ENCODE measurements around the gene ZNF277.
A peak's percentile ranks its signal among the peaks of the same experiment; 100 is the strongest.

Gene ZNF277

DNA sequence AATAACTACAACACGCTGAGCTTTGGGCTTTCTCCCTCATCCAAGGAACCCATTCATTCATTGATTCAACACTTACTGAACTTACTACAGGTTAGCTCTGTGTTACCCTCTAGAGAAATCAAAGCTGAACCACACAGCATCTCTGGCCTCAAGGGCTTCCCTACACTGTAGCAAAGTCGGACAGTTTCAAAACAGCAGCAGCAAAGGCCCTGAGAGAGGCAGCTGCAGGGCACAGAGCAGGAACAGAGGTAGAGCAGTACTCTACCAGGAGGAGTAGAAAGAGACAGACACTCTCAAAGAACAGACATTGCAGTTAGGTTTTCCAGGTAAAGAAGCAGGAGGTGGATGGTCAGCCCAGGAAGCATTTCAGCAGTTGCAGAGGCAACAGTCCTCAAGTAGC, 16.4 kb upstream of the ZNF277 start:
- TF ChIP-seq, protein P1, sequence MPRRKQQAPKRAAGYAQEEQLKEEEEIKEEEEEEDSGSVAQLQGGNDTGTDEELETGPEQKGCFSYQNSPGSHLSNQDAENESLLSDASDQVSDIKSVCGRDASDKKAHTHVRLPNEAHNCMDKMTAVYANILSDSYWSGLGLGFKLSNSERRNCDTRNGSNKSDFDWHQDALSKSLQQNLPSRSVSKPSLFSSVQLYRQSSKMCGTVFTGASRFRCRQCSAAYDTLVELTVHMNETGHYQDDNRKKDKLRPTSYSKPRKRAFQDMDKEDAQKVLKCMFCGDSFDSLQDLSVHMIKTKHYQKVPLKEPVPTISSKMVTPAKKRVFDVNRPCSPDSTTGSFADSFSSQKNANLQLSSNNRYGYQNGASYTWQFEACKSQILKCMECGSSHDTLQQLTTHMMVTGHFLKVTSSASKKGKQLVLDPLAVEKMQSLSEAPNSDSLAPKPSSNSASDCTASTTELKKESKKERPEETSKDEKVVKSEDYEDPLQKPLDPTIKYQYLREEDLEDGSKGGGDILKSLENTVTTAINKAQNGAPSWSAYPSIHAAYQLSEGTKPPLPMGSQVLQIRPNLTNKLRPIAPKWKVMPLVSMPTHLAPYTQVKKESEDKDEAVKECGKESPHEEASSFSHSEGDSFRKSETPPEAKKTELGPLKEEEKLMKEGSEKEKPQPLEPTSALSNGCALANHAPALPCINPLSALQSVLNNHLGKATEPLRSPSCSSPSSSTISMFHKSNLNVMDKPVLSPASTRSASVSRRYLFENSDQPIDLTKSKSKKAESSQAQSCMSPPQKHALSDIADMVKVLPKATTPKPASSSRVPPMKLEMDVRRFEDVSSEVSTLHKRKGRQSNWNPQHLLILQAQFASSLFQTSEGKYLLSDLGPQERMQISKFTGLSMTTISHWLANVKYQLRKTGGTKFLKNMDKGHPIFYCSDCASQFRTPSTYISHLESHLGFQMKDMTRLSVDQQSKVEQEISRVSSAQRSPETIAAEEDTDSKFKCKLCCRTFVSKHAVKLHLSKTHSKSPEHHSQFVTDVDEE (CRISPR knock-in tag; IDR thresholded peaks at IDR 0.05) = no peak
- TF ChIP-seq ARNTL (CRISPR knock-in tag; IDR thresholded peaks at IDR 0.05; ENCODE audit: borderline replicate concordance, low read depth) = no peak
- no peak for TF ChIP-seq ZC3H10 (CRISPR knock-in tag; IDR thresholded peaks at IDR 0.05)
- no peak for TF ChIP-seq ESRRG (CRISPR knock-in tag; IDR thresholded peaks at IDR 0.05)
- TF ChIP-seq TOX (CRISPR knock-in tag; IDR thresholded peaks at IDR 0.05; ENCODE audit: borderline replicate concordance) = no peak
- TF ChIP-seq ZNF565 (CRISPR knock-in tag; conservative IDR thresholded peaks at IDR 0.05; ENCODE audit: low read depth) = no peak
- TF ChIP-seq, protein P2, sequence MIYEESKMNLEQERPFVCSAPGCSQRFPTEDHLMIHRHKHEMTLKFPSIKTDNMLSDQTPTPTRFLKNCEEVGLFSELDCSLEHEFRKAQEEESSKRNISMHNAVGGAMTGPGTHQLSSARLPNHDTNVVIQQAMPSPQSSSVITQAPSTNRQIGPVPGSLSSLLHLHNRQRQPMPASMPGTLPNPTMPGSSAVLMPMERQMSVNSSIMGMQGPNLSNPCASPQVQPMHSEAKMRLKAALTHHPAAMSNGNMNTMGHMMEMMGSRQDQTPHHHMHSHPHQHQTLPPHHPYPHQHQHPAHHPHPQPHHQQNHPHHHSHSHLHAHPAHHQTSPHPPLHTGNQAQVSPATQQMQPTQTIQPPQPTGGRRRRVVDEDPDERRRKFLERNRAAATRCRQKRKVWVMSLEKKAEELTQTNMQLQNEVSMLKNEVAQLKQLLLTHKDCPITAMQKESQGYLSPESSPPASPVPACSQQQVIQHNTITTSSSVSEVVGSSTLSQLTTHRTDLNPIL (CRISPR knock-in tag; IDR thresholded peaks at IDR 0.05; ENCODE audit: low read depth) = no peak
- TF ChIP-seq GLIS3 (CRISPR knock-in tag; IDR thresholded peaks at IDR 0.05) = no peak
- TF ChIP-seq SNAI2 (CRISPR knock-in tag; IDR thresholded peaks at IDR 0.05) = no peak
- no peak for TF ChIP-seq TCF4 (CRISPR knock-in tag; IDR thresholded peaks at IDR 0.05; ENCODE audit: borderline replicate concordance)
- TF ChIP-seq, protein P3, sequence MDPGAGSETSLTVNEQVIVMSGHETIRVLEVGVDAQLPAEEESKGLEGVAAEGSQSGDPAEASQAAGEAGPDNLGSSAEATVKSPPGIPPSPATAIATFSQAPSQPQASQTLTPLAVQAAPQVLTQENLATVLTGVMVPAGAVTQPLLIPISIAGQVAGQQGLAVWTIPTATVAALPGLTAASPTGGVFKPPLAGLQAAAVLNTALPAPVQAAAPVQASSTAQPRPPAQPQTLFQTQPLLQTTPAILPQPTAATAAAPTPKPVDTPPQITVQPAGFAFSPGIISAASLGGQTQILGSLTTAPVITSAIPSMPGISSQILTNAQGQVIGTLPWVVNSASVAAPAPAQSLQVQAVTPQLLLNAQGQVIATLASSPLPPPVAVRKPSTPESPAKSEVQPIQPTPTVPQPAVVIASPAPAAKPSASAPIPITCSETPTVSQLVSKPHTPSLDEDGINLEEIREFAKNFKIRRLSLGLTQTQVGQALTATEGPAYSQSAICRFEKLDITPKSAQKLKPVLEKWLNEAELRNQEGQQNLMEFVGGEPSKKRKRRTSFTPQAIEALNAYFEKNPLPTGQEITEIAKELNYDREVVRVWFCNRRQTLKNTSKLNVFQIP (CRISPR knock-in tag; IDR thresholded peaks at IDR 0.05; ENCODE audit: borderline replicate concordance, low read depth) = no peak
- no peak for ATAC-seq

DNA sequence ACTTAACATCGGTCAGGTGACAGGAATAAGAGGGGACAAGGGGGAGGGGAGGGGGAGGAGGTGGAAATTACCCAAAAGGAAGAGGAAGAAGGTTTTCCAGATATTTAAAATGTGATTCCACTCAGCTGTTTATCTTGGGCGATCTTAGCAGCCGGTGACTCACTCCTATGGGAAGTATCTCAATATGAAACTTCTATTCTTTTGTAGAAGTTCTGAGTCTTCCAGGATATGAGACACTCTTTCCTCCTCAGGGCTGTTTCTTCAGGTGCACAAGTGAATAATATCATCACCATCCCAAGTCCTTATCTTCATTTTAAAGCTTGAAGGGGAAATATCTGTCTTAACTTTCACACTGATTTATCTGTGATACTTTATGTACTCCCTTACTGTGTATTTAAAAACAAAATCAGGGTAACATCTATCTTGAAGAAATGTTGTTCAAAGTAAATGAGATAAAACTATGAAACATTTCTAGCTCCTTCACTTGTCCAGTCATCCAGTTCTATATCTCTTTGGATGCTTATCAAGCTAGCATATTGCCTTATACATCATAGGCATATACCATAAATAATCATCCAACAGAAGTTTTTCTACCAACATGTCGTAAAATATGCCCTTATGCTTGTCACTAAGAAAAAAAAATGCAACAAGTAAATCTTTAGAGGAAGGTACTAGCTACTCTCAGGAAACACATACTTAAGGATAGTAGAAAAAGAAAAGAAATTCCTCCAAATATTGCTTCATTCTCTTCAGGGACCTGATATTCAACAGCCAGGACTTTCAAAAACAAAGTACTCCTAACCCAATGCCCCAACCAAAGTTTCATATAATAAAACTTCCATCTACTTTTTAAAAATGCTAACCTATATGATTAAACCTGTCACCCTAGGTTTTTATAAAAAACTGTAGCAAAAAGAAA, 14.0 kb upstream of the ZNF277 start:
- TF ChIP-seq SNAI2 (CRISPR knock-in tag; IDR thresholded peaks at IDR 0.05) = no peak
- TF ChIP-seq ARNTL (CRISPR knock-in tag; IDR thresholded peaks at IDR 0.05; ENCODE audit: borderline replicate concordance, low read depth) = no peak
- no peak for TF ChIP-seq ZNF8 (CRISPR knock-in tag; IDR thresholded peaks at IDR 0.05)
- no peak for TF ChIP-seq CSDC2 (CRISPR knock-in tag; IDR thresholded peaks at IDR 0.05)
- TF ChIP-seq, protein P2 (CRISPR knock-in tag; IDR thresholded peaks at IDR 0.05; ENCODE audit: low read depth) = no peak
- TF ChIP-seq GLIS3 (CRISPR knock-in tag; IDR thresholded peaks at IDR 0.05) = no peak
- no peak for TF ChIP-seq ZFP3 (CRISPR knock-in tag; IDR thresholded peaks at IDR 0.05)
- no peak for TF ChIP-seq RARB (CRISPR knock-in tag; IDR thresholded peaks at IDR 0.05)
- TF ChIP-seq, protein P3 (CRISPR knock-in tag; IDR thresholded peaks at IDR 0.05; ENCODE audit: borderline replicate concordance, low read depth) = no peak
- TF ChIP-seq, protein P4, sequence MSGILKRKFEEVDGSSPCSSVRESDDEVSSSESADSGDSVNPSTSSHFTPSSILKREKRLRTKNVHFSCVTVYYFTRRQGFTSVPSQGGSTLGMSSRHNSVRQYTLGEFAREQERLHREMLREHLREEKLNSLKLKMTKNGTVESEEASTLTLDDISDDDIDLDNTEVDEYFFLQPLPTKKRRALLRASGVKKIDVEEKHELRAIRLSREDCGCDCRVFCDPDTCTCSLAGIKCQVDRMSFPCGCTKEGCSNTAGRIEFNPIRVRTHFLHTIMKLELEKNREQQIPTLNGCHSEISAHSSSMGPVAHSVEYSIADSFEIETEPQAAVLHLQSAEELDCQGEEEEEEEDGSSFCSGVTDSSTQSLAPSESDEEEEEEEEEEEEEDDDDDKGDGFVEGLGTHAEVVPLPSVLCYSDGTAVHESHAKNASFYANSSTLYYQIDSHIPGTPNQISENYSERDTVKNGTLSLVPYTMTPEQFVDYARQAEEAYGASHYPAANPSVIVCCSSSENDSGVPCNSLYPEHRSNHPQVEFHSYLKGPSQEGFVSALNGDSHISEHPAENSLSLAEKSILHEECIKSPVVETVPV (CRISPR knock-in tag; IDR thresholded peaks at IDR 0.05) = no peak
- no peak for TF ChIP-seq ZNF565 (CRISPR knock-in tag; conservative IDR thresholded peaks at IDR 0.05; ENCODE audit: low read depth)
- TF ChIP-seq ZC3H10 (CRISPR knock-in tag; IDR thresholded peaks at IDR 0.05) = no peak
- peak; percentile 81 for ATAC-seq

Data from SK-N-SH treated with all-trans-retinoic acid at 6 μM for 48 hours (cell line).